Urinary bladder (tissue), 4 donors: ENCODE results near the gene CFAP74. TPM values are rescaled to one million over a fixed set of nuclear protein-coding genes. Genes with fewer than 3 reads are reported as not detected.
"Not testable (repeated sequence)": the region's sequence is repeated elsewhere in the genome, so short reads cannot be mapped to it uniquely, and the experiment has no call there.

Experiments
- DNase-seq: peaks from one replicate; pipeline ENCODE4 v3.0.0-alpha.2; 2015; ENCODE audit errors: extremely low spot score
- H3K27ac ChIP-seq: one replicate; pipeline ENCODE4 v1.5.1; 2013; ENCODE audit warnings: low read depth, mild to moderate bottlenecking, moderate library complexity
- H3K36me3 ChIP-seq: one replicate; pipeline ENCODE4 v1.6.1; 2013; ENCODE audit warnings: mild to moderate bottlenecking, moderate library complexity; ENCODE audit not compliant: insufficient read depth
- H3K4me1 ChIP-seq: one replicate; pipeline ENCODE4 v1.6.1; 2013; ENCODE audit warnings: mild to moderate bottlenecking, moderate library complexity; ENCODE audit not compliant: insufficient read depth
- H3K4me3 ChIP-seq: one replicate; pipeline ENCODE4 v1.5.1; 2013; ENCODE audit warnings: low read depth, low read length
- WGBS: extraction: QIAGEN DNeasy Blood & Tissue Kit; methylation state at CpG from one replicate; pipeline ENCODE4 v1.1.7; 2013; 5-methylcytosine and 5-hydroxymethylcytosine counted together
- polyA plus RNA-seq: library from polyadenylated mRNA; stranded (reverse); fragments of 200-250 nt; gene quantifications from one replicate; pipeline ENCODE4 v1.2.3, GENCODE V29; 2013
- total RNA-seq: library from RNA; depleted of rRNA; stranded (reverse); fragments of >200 nt; gene quantifications from one replicate; pipeline ENCODE4 v1.2.3, GENCODE V29; 2014
- donor health status: healthy with polysubstance abuse.
- donor health status: healthy.

The CFAP74 gene
- total and polyA plus RNA-seq, 2 donors: 0.11 to 0.23 TPM

DNA sequence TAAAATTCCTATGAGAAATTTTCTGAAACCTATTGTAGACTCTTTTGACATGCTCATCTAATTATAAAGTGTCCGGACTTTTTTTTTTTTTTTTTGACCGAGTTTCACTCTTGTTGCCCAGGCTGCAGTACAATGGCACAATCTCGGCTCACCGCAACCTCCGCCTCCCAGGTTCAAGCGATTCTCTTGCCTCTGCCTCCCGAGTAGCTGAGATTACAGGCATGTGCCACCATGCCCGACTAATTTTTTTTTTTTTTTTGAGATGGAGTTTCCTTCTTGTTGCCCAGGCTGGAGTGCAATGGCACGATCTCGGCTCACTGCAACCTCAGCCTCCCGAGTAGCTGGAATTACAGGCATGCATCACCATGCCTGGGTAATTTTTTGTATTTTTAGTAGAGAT, 119.7 kb downstream of the CFAP74 start:
- H3K4me3 ChIP-seq, H3K4me1 ChIP-seq, DNase-seq, H3K27ac ChIP-seq, H3K36me3 ChIP-seq: not testable (repeated sequence)
- 75% methylated on average over 11 of the region's 11 CpGs for WGBS

DNA sequence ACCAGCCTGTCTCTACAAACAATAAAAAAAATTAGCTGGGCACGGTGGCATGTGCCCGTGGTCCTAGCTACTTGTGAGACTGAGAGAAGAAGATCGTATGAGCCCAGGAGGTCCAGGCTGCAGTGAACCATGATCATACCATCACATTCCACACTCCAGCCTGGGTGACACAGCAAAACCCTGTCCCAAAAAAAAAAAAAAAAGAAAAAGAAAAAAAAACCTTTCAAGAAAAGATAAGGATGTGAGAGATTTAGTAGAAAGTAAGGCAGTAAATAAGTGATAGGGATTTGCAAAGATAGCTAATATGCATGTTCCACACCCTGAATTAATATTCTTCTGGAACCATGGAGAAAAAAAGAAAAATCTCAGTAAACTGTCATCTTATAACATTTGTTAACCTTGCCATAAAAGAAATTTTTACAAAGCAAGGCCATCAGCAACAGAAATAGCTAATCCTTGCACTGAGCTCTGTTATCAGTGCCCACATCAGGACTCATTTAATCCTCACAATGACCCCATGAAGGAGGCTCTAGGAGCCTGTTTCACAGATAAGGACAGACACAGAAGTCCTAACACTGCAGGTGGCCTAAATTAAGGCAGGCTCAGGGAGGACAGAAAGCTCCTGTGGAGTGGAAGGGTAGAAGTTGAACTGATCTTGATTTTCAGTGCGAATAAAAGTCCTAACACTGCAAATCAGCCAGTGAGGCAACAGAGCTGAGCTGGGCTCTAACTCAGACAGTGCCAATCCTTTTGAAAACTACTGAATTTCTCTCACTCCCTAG, 120.3 kb downstream of the CFAP74 start:
- 43% methylated on average over 4 of the region's 4 CpGs for WGBS
- H3K36me3 ChIP-seq: no peaks in the 10 kb centered on the region
- no peak overlapping the region for H3K4me3 ChIP-seq
- no peak for DNase-seq
- no peak overlapping the region for H3K27ac ChIP-seq
- H3K4me1 ChIP-seq: no peaks in the 10 kb centered on the region

DNA sequence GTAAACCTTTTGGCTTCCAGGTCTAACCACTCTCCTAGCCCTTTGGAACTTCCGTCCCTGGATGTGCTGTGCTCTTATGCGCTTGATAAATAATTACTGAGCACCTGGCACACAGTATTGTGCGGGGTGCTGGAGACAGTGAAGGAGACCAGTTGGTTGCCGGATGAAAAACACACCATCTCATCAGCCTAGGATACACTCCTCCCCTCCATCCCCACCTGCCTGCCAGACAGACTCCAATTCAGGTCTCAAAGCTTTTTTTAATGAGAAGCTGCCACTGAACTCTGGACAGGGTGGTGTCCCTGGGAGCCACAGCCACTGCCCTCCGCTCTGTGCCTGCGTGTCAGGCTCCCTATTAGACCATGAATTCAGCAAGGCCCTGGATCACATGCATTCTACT, 121.9 kb downstream of the CFAP74 start:
- Histone ChIP-seq H3K27ac (no peak overlapping the region), H3K36me3 (no peaks in the 10 kb centered on the region), H3K4me1 (no peaks in the 10 kb centered on the region), H3K4me3 (no peak overlapping the region)
- no peak for DNase-seq
- 91% methylated on average over 6 of the region's 6 CpGs for WGBS

DNA sequence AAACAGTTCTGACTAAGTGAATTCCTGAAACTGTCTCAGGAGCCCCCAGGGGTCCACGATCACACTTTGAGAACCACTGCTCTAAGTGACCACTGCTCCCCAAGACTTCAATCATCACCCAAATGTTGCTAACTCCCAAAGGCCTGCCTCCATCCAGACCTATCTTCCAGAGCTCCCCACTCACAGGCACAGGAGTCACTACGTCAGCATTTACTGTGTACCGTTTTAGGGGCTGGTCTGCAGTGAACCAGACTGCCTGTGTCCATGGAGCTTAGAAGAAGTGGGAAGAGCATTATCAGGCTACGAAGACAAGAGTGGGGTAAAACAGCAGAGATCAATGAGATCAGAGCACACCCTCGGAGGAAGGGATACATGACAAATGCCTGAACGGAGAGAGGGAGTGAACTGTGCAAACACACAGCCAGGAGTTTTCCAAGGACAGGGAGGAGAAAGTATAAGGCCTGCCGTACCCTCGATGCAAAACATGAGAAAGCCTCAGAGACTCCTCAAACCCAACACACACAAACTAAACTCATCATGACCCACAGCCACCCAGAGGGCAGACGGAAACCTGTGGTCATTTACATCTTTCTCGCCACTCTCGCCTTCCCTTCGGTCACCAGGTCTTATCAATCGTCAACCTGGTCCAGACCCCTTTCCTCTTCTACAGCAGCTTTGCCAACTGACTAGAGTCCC, 122.8 kb downstream of the CFAP74 start:
- WGBS: 67% methylated on average over 13 of the region's 13 CpGs
- Histone ChIP-seq H3K4me1 (no peaks in the 10 kb centered on the region), H3K36me3 (no peaks in the 10 kb centered on the region), H3K27ac (no peak overlapping the region), H3K4me3 (no peak overlapping the region)
- no peak for DNase-seq

DNA sequence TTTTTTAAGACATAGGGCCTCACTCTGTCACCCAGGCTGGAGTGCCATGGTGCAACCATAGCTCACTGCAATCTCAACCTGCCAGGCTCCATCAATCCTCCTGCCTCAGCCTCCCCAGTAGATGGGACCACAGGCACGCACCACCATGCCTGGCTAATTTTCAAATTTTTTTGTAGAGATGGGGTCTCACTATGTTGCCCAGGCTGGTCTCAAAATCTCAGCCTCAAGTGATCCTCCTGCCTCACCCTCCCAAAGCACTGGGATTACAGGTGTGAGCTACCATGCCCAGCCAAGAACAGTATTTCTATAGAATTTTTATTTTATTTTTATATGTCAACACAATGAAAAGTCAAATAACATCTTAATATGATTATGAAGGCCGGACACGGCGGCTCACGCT, 123.6 kb downstream of the CFAP74 start:
- H3K4me3 ChIP-seq: no peak overlapping the region
- no peak overlapping the region for H3K27ac ChIP-seq
- H3K4me1 ChIP-seq: peaks cover 2% of the 10 kb centered on the region
- no peaks in the 10 kb centered on the region for H3K36me3 ChIP-seq
- WGBS: 92% methylated on average over 5 of the region's 5 CpGs
- DNase-seq: no peak

DNA sequence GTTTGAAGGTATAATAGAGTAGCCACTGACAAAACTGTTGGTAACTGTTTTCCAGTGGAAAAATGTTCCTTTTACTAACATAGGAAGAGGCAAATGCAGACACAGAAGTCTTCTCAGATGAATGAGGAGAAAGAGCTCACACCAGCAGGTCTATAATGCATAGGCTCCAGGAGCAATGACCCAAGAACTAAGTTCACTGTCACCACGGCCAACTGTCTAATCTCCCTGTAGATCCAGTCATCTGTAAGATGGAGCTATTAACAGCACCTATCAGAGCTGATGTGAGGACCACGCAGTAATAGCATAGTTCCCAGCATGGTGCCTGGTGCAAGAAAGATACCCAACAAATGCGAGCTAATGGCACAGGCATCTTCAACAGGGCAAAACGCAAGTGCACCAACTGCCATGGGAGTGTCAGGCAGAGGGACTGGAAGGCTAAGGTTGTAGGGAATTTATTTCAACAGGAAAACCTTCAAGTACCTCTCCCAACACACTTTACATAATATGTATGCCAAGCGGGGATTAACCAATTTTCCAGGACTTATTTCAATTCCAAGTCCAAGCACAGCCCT, 125.6 kb downstream of the CFAP74 start:
- DNase-seq: no peak
- peaks cover 2% of the 10 kb centered on the region for H3K4me1 ChIP-seq
- H3K36me3 ChIP-seq: no peaks in the 10 kb centered on the region
- H3K4me3 ChIP-seq: no peak overlapping the region
- no peak overlapping the region for H3K27ac ChIP-seq
- 80% methylated on average over 5 of the region's 5 CpGs for WGBS

DNA sequence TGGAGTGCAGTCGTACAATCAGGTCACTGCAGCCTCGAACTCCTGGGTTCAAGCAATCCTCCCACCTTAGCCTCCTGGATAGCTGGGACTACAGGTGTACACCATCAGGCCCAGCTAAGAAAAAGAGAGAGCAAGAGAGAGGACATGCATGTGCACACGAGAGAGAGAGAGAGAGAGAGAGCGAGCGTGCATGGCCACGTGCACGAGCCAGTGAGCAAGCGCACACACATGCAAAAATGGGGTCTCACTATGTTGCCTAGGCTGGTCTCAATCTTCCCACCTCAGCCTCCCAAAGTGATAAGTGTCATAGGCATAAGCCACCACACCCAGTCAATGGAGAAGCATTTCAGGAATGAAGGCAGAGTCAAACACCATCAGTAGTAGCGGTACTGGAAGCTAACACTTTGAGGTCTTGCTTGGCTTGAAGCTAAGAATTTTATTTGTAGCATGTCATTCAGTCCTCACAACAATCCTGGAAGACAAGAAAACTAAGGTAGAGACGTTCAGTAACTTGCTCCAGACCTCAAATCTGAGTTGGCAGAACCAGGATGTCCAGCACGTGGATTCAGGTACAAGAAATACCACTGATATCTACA, 127.2 kb downstream of the CFAP74 start:
- DNase-seq: no peak
- WGBS: 82% methylated on average over 11 of the region's 11 CpGs
- H3K36me3 ChIP-seq: no peaks in the 10 kb centered on the region
- H3K4me3 ChIP-seq: no peak overlapping the region
- H3K27ac ChIP-seq: no peak overlapping the region
- H3K4me1 ChIP-seq: peaks cover 3% of the 10 kb centered on the region

DNA sequence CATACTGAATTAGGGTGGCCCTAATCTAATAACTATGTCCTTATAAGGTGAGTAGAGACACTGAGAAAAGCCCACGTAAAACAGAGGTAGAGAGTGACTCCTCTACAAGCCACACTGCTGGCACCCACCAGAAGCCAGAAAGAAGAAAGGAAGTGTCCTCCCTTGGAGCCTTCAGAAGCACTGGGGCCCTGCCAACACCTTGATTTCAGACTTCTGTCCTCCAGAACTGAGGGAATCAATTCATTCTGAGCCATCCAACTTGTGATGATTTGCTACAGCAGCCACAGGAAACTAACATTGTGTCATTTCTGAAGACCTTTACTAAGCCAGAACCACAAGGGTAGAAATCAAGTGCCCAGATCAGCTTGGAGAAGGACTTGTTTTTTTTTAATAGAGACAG, 127.7 kb downstream of the CFAP74 start:
- H3K36me3 ChIP-seq: no peaks in the 10 kb centered on the region
- peaks cover 3% of the 10 kb centered on the region for H3K4me1 ChIP-seq
- no peak for DNase-seq
- H3K4me3 ChIP-seq: no peak overlapping the region
- 69% methylated on average over 1 of the region's 1 CpG for WGBS
- no peak overlapping the region for H3K27ac ChIP-seq

DNA sequence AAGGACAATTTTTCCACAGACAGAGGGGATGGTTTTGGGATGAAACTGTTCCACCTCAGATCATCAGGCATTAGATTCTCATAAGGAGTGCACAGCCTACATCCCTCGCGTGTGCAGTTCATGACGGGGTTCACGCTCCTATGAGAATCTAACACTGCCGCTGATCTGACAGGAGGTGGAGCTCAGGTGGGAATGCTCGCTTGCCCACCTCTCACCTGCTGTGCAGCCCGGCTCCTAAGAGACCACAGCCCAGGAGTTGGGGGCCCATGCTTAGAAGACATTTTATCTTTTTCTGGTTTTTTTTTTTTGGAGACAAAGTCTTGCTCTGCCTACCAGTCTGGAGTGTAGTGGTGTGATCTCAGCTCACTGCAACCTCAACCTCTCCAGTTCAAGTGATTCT, 128.7 kb downstream of the CFAP74 start:
- no peaks in the 10 kb centered on the region for H3K36me3 ChIP-seq
- no peak overlapping the region for H3K27ac ChIP-seq
- no peak overlapping the region for H3K4me3 ChIP-seq
- no peak for DNase-seq
- WGBS: 95% methylated on average over 7 of the region's 7 CpGs
- H3K4me1 ChIP-seq: peaks cover 3% of the 10 kb centered on the region

DNA sequence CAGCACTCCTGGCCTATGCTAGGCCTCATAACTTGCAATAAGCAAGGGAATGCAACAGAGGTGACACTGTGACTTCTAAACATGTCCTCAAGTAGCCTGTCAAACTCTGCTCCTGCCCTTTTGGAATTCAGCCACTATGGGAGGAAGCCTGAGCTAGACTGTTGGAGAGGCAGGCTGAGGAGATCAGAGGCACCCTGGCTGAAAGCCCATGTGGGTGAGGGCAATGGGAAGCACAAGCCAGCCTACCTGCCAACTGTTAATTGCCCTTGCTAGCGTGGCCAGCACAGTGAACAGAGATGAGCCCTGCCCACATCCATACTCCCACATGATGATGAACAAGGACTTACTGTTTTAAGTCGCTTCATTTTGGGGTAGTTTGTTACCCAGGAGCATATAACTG, 130.4 kb downstream of the CFAP74 start:
- H3K27ac ChIP-seq: no peak overlapping the region
- H3K4me1 ChIP-seq: peaks cover 3% of the 10 kb centered on the region

DNA sequence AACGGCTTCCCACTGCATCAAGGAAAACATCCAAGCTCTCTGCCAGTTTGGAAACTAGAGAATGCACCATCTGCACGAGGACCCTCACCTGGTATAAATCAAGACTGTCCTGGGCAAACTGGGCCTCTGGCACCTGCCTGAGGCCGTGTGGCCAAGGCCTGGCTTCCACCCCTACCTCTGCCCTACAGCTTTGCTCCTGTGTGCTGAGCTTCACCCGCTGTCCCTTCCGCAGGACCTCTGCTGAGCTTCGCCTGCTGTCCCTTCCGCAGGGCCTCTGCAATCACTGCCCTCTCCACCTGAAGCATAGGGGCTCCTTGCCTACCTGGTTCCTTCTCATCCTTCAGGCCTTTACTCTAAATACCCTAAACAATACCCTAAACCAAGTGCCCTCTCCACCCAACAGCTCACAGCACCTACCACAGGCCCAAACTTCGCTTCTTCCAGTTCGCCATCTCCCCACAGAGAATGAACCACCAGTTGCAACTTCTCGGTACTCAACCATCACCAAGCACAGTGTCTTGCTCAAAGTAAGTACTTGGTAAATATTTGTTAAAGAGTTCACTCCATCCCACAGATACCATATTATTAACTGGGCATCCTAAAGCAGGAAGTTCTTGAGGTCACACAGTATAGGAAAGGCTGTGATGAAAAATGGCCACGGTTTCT, 131.1 kb downstream of the CFAP74 start:
- no peak overlapping the region for H3K27ac ChIP-seq
- H3K4me3 ChIP-seq: no peak overlapping the region
- peaks cover 3% of the 10 kb centered on the region for H3K4me1 ChIP-seq
- 83% methylated on average over 11 of the region's 11 CpGs for WGBS
- no peak for DNase-seq
- H3K36me3 ChIP-seq: no peaks in the 10 kb centered on the region

More for the DNA sequence above, 130.4 kb downstream of the CFAP74 start:
- DNase-seq: no peak
- Histone ChIP-seq H3K4me3 (no peak overlapping the region), H3K36me3 (no peaks in the 10 kb centered on the region)
- 81% methylated on average over 2 of the region's 2 CpGs for WGBS
